22Rv1 (cell line): Measurements from ENCODE around the gene ACTL7B.

Experiments
- CTCF ChIP-seq: fragments of 450-650 bp; IDR thresholded peaks from 2 replicates; pipeline ENCODE4 v1.5.1; 2017; ENCODE audit warnings: mild to moderate bottlenecking
- ZFX ChIP-seq: fragments of 450-650 bp; IDR thresholded peaks from 2 replicates; pipeline ENCODE4 v1.6.1; 2017; ENCODE audit warnings: antibody characterized with exemption, borderline replicate concordance

GRCh38 chr9:108830272-108830671 is 25.5 kb downstream of the ACTL7B start:
- TF ChIP-seq CTCF, result no peak
- TF ChIP-seq ZFX, result no peak
